Activated T-cell treated with anti-CD3 and anti-CD28 coated beads, Interleukin-2, amount 50 U/mL, for 4 hours (primary cell): ENCODE measurements around the gene MYL7. TPM values are rescaled to one million over a fixed set of nuclear protein-coding genes. Genes with fewer than 3 reads are reported as not detected.
A peak's percentile ranks its signal among the peaks of the same experiment; 100 is the strongest.

Experiments
- ATAC-seq, 2 donors: fragments of 200-7000 bp; cut with Tn5 transposase; one replicate each; pipeline ENCODE4 v1.10.0; 2021
- DNase-seq: peaks from one replicate; pipeline ENCODE4 v3.0.0-alpha.2; 2020
- H3K27me3 Mint-ChIP-seq: one replicate; pipeline ENCODE4 v1.8.0; 2021; ENCODE audit warnings: low read depth, mixed read lengths
- H3K36me3 Mint-ChIP-seq: one replicate; pipeline ENCODE4 v1.8.0; 2022; ENCODE audit warnings: mixed read lengths; ENCODE audit not compliant: insufficient read depth
- H3K4me1 Mint-ChIP-seq: one replicate; pipeline ENCODE4 v1.8.0; 2021; ENCODE audit warnings: low read depth, mixed read lengths
- H3K4me3 Mint-ChIP-seq: one replicate; pipeline ENCODE4 v1.8.0; 2021; ENCODE audit warnings: mild to moderate bottlenecking, moderate library complexity, mixed read lengths
- H3K9me3 Mint-ChIP-seq: one replicate; pipeline ENCODE4 v1.8.0; 2021; ENCODE audit warnings: mixed read lengths
- total RNA-seq, 3 donors: library from RNA; stranded (reverse); gene quantifications; one replicate each; pipeline ENCODE4 v1.2.1, GENCODE V29; 2021

The MYL7 gene
- total RNA-seq, 3 donors from 2014 or later, result 0.55 TPM; not detected in 2

DNA sequence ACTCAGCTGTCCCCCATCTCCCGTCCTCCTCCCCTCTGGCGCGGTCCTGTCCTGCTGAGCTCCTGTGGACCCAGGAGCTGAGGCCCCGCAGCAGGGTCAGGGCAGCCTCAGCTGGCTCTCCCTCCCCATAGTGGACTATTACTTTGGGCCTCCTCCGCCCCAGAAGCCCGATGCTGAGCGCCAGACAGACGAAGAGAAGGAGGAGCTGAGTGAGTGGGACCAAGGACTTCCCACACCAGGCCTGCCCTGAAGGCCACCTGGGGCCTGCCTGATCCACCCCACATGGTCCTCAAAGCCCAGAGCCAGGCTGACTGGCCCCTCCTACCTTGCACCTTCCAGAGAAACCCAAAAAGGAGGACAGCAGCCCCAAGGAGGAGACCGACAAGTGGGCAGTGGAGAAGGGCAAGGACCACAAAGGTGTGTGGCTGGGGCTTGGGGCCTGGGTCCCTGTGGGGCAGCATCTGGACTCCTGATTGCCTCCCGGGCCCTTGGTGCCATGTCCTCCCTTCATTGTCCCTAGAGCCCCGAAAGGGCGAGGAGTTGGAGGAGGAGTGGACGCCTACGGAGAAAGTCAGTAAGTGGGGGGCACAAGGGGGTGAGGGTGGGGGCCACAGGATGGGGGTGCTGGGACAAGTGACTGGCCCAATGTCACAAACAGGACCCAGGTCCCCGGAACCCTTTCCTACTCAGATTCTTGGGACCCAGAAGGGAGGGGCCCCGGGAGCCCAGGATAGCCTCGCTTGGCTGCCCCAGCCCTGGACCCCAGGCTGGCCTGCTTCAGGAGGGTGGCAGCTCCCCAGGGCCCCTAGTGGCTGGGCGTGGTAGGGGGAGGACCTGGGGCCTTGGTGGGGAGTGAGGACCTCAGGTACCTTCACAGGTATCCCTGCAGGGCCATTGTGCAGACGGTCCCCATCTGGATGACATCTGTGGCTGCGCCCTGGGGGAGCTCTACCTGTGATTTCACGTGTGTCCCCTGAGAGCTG, 32.1 kb downstream of the MYL7 start:
- Mint-ChIP-seq H3K9me3 (no peaks in the 10 kb centered on the region), H3K4me1 (peaks cover 12% of the 10 kb centered on the region), H3K27me3 (peaks cover 16% of the 10 kb centered on the region), H3K4me3 (no peak overlapping the region), H3K36me3 (peaks cover 2% of the 10 kb centered on the region)
- ATAC-seq, result no peak
- DNase-seq, result no peak

DNA sequence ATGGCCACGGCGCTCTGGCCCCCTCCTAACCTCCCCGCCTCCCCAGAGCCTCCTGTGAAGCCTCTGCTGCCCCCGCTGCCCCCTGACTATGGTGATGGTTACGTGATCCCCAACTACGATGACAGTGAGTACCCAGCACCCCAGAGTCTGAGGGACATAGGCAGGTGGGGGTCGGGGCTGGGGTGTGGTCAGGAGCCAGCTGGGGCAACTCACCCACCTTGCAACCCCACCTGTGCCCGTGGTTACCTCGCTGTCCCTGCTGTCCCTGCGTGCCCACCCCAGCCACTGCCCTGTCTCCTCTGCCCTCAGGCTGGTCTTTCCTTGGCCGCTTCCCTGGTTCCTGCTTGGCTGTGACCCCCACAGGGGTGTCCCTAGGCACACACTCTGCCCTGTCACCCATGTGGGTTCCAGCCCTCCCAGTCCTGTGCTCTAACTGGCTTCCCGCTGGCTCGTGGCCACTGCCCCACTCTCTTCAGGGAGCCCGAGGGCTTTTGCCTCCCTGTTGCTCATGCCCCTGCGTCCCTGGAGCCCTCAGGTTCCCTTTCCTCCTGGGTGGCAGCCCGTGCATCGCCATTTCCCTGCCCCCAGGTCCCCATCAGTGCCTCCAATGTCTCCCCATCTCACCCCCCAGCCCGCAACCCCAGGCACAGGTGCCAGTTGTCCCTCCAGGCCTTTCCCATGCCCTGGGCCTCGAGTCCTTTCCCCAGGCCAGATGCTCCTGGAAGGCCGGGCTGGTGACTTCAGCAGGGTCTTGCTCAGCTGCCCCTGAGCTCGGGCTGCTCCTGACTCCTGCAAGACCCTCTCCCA, 33.0 kb downstream of the MYL7 start:
- ATAC-seq, result no peak
- Mint-ChIP-seq H3K4me3 (no peak overlapping the region), H3K27me3 (peaks cover 19% of the 10 kb centered on the region), H3K4me1 (peaks cover 15% of the 10 kb centered on the region), H3K36me3 (no peaks in the 10 kb centered on the region), H3K9me3 (no peaks in the 10 kb centered on the region)
- no peak for DNase-seq

GRCh38 chr7:44107116-44107960, 33.8 kb downstream of the MYL7 start:
- no peak for ATAC-seq
- DNase-seq, result no peak
- H3K4me1 Mint-ChIP-seq, result peaks cover 15% of the 10 kb centered on the region
- H3K27me3 Mint-ChIP-seq, result peaks cover 21% of the 10 kb centered on the region
- no peak overlapping the region for H3K4me3 Mint-ChIP-seq
- no peaks in the 10 kb centered on the region for H3K9me3 Mint-ChIP-seq
- H3K36me3 Mint-ChIP-seq, result no peaks in the 10 kb centered on the region

GRCh38 chr7:44106311-44107065, 34.6 kb downstream of the MYL7 start:
- no peak for ATAC-seq
- no peaks in the 10 kb centered on the region for H3K36me3 Mint-ChIP-seq
- H3K4me1 Mint-ChIP-seq, result peaks cover 15% of the 10 kb centered on the region
- H3K4me3 Mint-ChIP-seq, result no peak overlapping the region
- no peaks in the 10 kb centered on the region for H3K9me3 Mint-ChIP-seq
- H3K27me3 Mint-ChIP-seq, result peaks cover 21% of the 10 kb centered on the region
- DNase-seq, result no peak

- Mint-ChIP-seq H3K36me3 (no peaks in the 10 kb centered on the region), H3K4me1 (peaks cover 15% of the 10 kb centered on the region), H3K9me3 (no peaks in the 10 kb centered on the region), H3K27me3 (peaks cover 21% of the 10 kb centered on the region), H3K4me3 (peak overlapping the region; percentile 77)
- ATAC-seq (no peak), DNase-seq (no peak)
Observed at GRCh38 chr7:44105832-44106231, 35.3 kb downstream of the MYL7 start.

GRCh38 chr7:44104860-44105771, 36.0 kb downstream of the MYL7 start:
- H3K36me3 Mint-ChIP-seq, result no peaks in the 10 kb centered on the region
- H3K9me3 Mint-ChIP-seq, result no peaks in the 10 kb centered on the region
- H3K4me1 Mint-ChIP-seq, result peaks cover 15% of the 10 kb centered on the region
- peaks cover 21% of the 10 kb centered on the region for H3K27me3 Mint-ChIP-seq
- ATAC-seq (peak; percentile 35 to 36), DNase-seq (no peak)
- H3K4me3 Mint-ChIP-seq, result peak overlapping the region; percentile 77

DNA sequence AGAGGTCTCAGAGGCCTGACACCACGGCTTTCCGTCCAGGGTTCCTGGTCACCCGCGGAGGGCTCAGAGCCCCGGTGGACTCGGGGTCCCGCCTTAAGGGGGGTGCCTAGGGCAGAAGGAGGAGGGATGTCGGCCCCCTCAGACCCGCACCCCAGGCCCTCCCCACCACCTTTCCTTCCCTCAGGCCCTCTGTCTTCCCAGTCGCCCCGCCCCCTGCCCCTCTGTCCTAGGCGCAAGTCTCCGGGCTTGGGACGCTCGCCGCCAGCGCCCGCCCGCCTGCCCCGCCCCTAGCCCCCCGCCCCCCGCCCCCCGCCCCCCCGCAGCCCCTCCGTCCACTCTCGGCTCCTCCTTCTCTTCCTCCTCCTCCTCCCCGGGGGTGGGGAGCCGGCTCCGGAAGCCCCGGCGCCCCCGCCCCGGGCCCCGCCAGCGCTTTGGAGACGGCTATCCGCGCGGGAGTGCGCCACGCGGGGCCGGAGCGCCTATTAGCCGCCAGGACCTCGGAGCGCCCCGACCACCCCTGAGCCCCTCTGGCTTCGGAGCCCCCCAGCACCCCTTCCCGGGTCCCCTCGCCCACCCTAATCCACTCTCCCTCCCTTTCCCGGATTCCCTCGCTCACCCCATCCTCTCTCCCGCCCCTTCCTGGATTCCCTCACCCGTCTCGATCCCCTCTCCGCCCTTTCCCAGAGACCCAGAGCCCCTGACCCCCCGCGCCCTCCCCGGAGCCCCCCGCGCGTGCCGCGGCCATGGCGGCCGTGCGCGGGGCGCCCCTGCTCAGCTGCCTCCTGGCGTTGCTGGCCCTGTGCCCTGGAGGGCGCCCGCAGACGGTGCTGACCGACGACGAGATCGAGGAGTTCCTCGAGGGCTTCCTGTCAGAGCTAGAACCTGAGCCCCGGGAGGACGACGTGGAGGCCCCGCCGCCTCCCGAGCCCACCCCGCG, 36.9 kb downstream of the MYL7 start, which contains the start of gene AEBP1:
Gene AEBP1 (plus strand): TSS at position 423 of the 937 bp plus-strand sequence. CDS start 321 bp downstream, at position 744.
- peak; percentile 46 to 47 for ATAC-seq
- Mint-ChIP-seq H3K4me1 (peaks cover 15% of the 10 kb centered on the region), H3K27me3 (peaks cover 21% of the 10 kb centered on the region), H3K36me3 (no peaks in the 10 kb centered on the region), H3K9me3 (no peaks in the 10 kb centered on the region), H3K4me3 (peak within 1 kb of the TSS; percentile 77)
- no peak for DNase-seq

GRCh38 chr7:44103566-44103922, 37.6 kb downstream of the MYL7 start:
- H3K4me1 Mint-ChIP-seq, result peaks cover 15% of the 10 kb centered on the region
- peaks cover 21% of the 10 kb centered on the region for H3K27me3 Mint-ChIP-seq
- DNase-seq (no peak), ATAC-seq (no peak)
- no peaks in the 10 kb centered on the region for H3K36me3 Mint-ChIP-seq
- peak overlapping the region; percentile 59 for H3K4me3 Mint-ChIP-seq
- no peaks in the 10 kb centered on the region for H3K9me3 Mint-ChIP-seq

- H3K36me3 Mint-ChIP-seq, result no peaks in the 10 kb centered on the region
- DNase-seq (no peak), ATAC-seq (no peak)
- H3K27me3 Mint-ChIP-seq, result peaks cover 21% of the 10 kb centered on the region
- peaks cover 15% of the 10 kb centered on the region for H3K4me1 Mint-ChIP-seq
- peak overlapping the region; percentile 59 for H3K4me3 Mint-ChIP-seq
- H3K9me3 Mint-ChIP-seq, result no peaks in the 10 kb centered on the region
Observed at GRCh38 chr7:44102846-44103565, 38.1 kb downstream of the MYL7 start.

DNA sequence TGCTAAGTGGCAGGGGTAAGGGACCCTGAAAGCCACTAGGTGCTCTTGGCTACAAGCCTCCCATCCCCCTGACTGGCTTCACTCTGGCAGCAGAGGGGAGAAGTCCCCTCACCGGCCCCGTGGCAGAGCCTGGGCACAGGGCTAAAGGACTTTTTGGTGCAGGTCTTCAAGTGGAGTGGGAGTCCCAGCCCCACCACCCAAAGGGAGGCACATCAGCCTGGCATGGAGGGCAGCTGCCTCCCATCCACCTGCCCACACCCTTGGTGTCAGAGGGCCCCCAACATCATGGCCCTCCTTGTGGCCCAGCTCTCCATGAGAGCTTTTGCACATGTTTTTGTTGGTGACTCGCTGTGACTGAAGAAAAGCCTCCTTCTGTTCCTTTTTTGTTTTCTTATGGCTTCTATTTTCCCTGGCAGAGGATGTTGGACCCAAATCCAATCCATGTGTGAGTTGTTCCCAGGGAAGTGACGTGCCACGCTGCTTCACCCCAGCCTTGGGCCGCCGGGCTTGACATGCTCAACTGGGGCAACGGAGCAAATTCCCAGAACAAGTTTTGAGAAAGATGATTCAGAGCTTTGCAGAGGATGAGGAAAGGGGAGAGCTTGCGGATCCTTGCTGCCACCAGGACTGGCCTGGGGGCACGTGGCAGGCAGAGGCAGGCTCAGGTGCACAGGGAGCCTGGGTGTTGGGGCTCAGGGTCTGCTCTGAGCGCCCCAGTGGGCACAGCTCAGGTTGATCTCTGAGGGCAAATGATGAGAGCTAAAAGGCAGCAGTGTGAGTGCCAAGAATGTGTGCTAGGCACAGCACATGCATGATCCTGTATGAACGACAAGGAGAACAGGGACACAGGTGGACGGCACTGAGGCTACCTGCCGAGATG, 38.9 kb downstream of the MYL7 start:
- DNase-seq, result no peak
- Mint-ChIP-seq H3K36me3 (no peaks in the 10 kb centered on the region), H3K4me1 (peaks cover 18% of the 10 kb centered on the region), H3K27me3 (peaks cover 21% of the 10 kb centered on the region), H3K4me3 (peak overlapping the region; percentile 31), H3K9me3 (no peaks in the 10 kb centered on the region)
- ATAC-seq, result no peak
